Measurements from ENCODE around the gene CCDC154. TPM values are rescaled to one million over a fixed set of nuclear protein-coding genes. Genes with fewer than 3 reads are reported as not detected.

Gene CCDC154
- total and polyA plus RNA-seq, 2 of the 4 experiments (the other 2 are of a cell fraction) = 0.09 TPM; not detected in 1

DNA sequence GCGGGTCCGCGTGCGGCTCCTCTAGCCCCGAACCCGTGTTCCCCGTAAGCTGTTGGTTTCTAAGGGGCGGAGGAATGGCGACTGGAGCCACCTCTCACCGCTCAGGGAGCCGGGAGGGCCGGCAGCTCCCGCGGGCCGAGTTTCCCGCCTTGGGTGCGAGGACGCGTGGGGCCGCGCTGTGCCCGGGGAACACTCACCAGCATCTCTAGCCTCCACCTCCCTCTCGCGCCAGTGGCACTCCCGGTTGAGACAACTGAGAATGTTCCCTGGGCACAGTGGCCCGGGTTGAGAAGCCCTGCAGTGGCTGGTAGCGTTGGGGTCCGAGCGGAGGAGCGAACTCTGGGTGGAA lies 49.4 kb upstream of the CCDC154 start:
- Histone ChIP-seq H3K18ac (ENCODE audit: low read depth, low read length) (no peak overlapping the region), H3K4ac (ENCODE audit: low read depth, low read length) (peak overlapping the region; percentile 79; the same call in 1 of the 2 replicates), H4K20me1 (ENCODE audit: insufficient read depth, low read length) (peaks cover 13% of the 10 kb centered on the region; the same call in 1 of the 2 replicates), H4K8ac (ENCODE audit: low read depth in 2 of 2, low read length in 2 of 2) (peak overlapping the region; percentile 23 to 51; a peak in 2 of 4 replicates), H4K91ac (ENCODE audit: insufficient read depth, low read depth, low read length) (no peak overlapping the region), H3K27ac (ENCODE audit: insufficient read depth, low read length) (peak overlapping the region; percentile 96), H3K9me3 (ENCODE audit: control insufficient read depth, insufficient read depth, low read length) (no peaks in the 10 kb centered on the region), H4K5ac (ENCODE audit: low read depth, low read length) (no peak overlapping the region), H2AFZ (replicated peaks; ENCODE audit: low read length, poor library complexity) (peak overlapping the region; percentile 99), H3K9ac (ENCODE audit: low read depth, low read length) (peak overlapping the region; percentile 83), H3K79me1 (ENCODE audit: low read depth in 1 of 2, low read length in 2 of 2) (peaks cover 6 to 35% of the 10 kb centered on the region in 2 experiments), H3K36me3 (ENCODE audit: control insufficient read depth, insufficient read depth, low read length) (peaks cover 20% of the 10 kb centered on the region), H2BK20ac (ENCODE audit: low read depth, low read length) (no peak overlapping the region), H2AK9ac (replicated peaks; ENCODE audit: low read depth, low read length, poor library complexity) (peak overlapping the region; percentile 97), H2AK5ac (ENCODE audit: low read depth, low read length) (peak overlapping the region; percentile 20; the same call in 1 of the 2 replicates), H3K27me3 (ENCODE audit: control insufficient read depth, insufficient read depth, low read length) (no peaks in the 10 kb centered on the region), H3K4me2 (ENCODE audit: low read depth, low read length) (peak overlapping the region; percentile 99), H3K9me1 (ENCODE audit: insufficient read depth, low read length) (peaks cover 7% of the 10 kb centered on the region), H3K23ac (ENCODE audit: low read depth, low read length) (0 out of 2 replicates have a peak overlapping the region, but pooled peaks have one; percentile 31), H3K14ac (replicated peaks; ENCODE audit: low read depth, low read length) (peak overlapping the region; percentile 68), H2BK5ac (ENCODE audit: low read depth, low read length, poor library complexity, severe bottlenecking) (peak overlapping the region; percentile 93), H3K56ac (ENCODE audit: extremely low read depth, insufficient read depth, low read length) (0 out of 2 replicates have a peak overlapping the region, but pooled peaks have one; percentile 68), H3K4me1 (ENCODE audit: control insufficient read depth, insufficient read depth, low read length) (peaks cover 12% of the 10 kb centered on the region), H2BK120ac (ENCODE audit: low read depth, low read length) (peak overlapping the region; percentile 87; the same call in 1 of the 2 replicates), H2BK15ac (ENCODE audit: low read depth, low read length) (no peak overlapping the region), H3K4me3 (ENCODE audit: insufficient read depth, low read depth, low read length) (peak overlapping the region; percentile 65)
- CTCF ChIA-PET = interaction anchor here (0.5 to 0.6 kb wide), 2 partner anchors 101 to 245 kb away, joined by 4 read pairs; no protein-coding TSS in a partner anchor
- intact Hi-C loops (cut with micrococcal nuclease) = loop anchor here (5.0 kb wide), 2 partner anchors 119 to 214 kb away; partner anchors contain the start of genes CRAMP1, IFT140 and MAPK8IP3
- ATAC-seq (ENCODE audit: low read depth) (peak; percentile 33), DNase-seq (no peak)
- 0% methylated on average over 5 of the region's 30 CpGs; no CpG with 5 or more reads in 1 of the 2 experiments for WGBS, 2 experiments (ENCODE audit: extremely low coverage in 2 of 2, insufficient read length in 1 of 2)
- dilution Hi-C loops (cut with HindIII; ENCODE audit: low sequenced_read_pairs, unreplicated experiment) = no loop called here
- no TSS peak for BruUV-seq (replicated peaks)
- TF ChIP-seq MXI1 (IDR thresholded peaks at IDR 0.05; ENCODE audit: borderline replicate concordance, low read depth, low read length) (0 out of 2 replicates have a peak, but pooled peaks have one; percentile 15), USF2 (IDR thresholded peaks at IDR 0.05; ENCODE audit: low read depth, low read length) (no peak)
- POLR2A ChIA-PET (ENCODE audit: unreplicated experiment) = interaction anchor here (1.2 kb wide), 1 partner anchor 73 kb away, joined by 4 read pairs; the partner anchor contains the start of gene UQCC4
- in situ Hi-C loops (cut with MboI; ENCODE audit: low sequenced_read_pairs) = no loop called here

Measured in IMR-90 (cell line).